GM21825 (cell line): ENCODE results near the gene SLC39A12.
A peak's percentile ranks its signal among the peaks of the same experiment; 100 is the strongest.
"Not testable (repeated sequence)": the region's sequence is repeated elsewhere in the genome, so short reads cannot be mapped to it uniquely, and the experiment has no call there.

Experiments used
- ATAC-seq: cut with Tn5 transposase; IDR thresholded peaks from one replicate; pipeline ENCODE4 v1.9.1; 2021; ENCODE audit warnings: mild to moderate bottlenecking, moderate library complexity; ENCODE audit not compliant: unreplicated experiment

Gene SLC39A12

DNA sequence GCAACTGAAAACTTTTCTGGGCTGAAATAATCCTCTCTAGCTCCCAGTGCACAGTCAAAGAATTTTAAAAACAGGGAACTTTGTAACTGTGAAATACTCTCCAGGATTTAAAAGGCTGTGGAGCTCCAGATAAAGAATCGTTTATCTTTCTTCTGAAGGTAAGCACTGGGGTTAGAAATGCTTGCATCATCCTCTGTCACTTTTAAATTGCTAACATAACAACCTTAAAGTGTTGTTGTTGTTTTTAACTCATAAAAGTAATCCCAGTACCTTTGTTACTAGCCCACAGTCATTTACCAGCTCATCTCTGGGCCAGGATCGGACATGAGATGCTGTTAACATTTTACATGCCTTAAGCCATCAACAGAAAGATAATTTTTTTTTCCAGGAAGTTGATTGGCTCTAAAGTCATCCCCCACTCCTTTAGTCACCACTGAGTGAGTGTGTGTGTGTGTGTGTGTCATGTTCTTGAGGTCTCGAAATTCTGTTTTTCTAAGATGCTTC is at the start of gene SLC39A12:
TSS of gene SLC39A12 (plus strand) at position 51 of the 504 bp plus-strand sequence. CDS start 1,359 bp downstream, outside the sequence.
- no peak for ATAC-seq

GRCh38 chr10:17904564-17904963 is 47.2 kb upstream of the SLC39A12 start:
- ATAC-seq, result no peak

DNA sequence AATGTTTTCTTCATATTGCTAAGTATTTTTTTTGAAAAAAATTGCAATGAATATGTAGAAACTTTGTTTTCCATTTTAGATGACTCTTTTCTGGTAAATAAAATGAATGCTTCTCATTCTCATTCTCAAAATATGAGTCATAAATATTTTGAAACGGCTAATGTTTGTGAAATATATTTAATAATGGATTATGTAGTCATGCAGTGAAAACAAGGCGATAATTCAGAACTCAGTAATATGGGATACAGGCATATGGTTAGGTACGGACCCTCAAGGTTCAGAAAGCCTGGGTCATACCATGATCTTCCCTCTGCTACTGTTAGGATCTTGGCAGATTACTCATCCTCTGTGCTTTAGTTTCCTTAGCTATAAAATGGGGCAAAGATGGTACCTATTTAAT is 46.2 kb upstream of the SLC39A12 start:
- no peak for ATAC-seq

DNA sequence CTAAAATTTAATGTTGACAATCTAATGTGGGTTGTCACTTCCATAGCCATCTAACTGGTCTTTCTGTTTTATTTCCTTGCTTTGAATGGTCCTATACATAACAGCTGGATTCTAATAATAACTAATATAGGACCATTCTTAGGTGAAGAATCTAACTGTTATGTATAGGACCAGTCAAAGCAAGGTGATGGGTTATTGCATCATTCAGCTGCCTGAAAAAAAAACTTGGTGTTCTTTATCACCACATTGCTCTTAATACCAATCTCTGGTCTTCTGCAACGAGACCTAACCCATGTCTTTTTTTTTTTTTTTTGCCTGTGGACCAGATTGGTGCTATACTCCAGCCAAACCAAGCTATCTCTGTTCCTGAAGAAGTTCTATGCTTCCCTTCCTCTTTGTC is 45.7 kb upstream of the SLC39A12 start:
- no peak for ATAC-seq

DNA sequence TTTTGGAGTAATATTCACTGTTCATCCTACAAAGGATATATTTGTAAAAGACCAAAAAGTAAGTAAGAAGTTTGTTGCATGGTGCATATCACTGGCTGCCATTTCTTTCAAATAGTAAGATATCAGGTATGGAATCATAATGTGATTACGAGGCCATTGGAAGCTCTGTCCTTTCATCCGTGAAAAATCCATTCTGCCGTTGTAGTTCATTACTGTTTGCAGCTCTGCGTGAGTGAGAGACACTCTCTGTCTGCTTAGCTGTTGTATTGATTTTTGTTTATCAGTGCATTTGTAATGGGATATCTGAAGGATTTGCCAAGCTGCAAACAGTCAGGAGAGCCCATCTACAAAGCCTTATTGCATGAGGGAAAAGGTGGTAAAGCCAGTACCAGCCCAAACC is 44.1 kb upstream of the SLC39A12 start:
- no peak for ATAC-seq

- peak; percentile 77 for ATAC-seq
Observed at GRCh38 chr10:17910125-17910789, 41.5 kb upstream of the SLC39A12 start.

GRCh38 chr10:17912754-17913153 is 39.0 kb upstream of the SLC39A12 start:
- no peak for ATAC-seq

GRCh38 chr10:17913604-17914003 is 38.1 kb upstream of the SLC39A12 start:
- no peak for ATAC-seq

DNA sequence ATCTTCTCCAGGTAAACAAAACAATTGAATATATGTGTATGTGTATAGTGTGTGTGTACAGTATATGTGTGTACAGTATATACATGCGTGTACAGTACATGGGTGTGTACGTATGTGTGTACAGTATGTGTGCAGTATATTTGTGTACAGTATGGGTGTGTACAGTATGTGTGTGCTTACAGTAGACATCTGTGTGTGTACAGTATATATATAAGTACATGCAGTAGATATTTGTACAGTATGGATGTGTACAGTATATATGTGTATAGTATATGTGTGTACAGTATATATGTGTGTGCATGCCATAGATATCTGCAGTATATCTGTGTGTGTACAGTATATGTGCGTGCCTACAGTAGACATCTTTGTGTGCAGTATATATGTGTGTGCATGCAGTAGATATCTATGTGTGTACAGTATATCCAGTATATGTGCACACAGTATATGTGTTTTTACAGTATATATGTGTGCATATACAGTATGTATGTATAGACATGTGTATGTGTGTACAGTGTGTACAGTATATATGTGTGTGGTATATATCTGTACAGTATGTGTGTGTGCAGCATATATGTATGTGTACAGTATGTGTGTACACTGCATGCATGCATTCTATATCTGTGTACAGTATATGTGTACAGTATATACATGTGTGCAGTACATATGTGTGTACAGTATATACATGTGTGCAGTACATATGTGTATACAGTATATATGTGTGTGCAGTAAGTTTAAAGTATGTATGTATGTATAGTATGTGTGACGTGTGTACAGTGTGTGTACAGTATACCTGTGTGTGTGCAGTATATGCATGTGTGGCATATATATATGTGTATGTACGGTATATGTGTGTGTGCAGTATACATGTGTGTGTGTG is 37.3 kb upstream of the SLC39A12 start:
- no peak for ATAC-seq

DNA sequence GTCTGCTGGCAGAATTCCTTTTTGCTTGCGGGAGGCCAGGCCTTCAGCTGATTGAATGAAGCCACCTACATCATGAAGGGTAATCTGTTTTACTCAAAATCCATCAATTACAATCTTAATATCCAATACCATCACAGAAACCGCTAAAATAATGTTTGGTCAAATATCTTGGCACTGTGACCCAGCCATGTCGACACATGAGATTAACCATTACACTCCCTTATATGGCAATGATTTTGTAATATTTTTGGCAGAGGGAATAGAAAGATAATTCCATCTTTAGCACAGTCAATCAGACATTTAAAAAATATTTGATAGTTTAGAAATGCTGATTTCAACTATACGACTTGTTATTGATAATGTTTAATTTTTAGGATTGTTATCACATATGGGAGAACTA is 36.5 kb upstream of the SLC39A12 start:
- ATAC-seq, result no peak

DNA sequence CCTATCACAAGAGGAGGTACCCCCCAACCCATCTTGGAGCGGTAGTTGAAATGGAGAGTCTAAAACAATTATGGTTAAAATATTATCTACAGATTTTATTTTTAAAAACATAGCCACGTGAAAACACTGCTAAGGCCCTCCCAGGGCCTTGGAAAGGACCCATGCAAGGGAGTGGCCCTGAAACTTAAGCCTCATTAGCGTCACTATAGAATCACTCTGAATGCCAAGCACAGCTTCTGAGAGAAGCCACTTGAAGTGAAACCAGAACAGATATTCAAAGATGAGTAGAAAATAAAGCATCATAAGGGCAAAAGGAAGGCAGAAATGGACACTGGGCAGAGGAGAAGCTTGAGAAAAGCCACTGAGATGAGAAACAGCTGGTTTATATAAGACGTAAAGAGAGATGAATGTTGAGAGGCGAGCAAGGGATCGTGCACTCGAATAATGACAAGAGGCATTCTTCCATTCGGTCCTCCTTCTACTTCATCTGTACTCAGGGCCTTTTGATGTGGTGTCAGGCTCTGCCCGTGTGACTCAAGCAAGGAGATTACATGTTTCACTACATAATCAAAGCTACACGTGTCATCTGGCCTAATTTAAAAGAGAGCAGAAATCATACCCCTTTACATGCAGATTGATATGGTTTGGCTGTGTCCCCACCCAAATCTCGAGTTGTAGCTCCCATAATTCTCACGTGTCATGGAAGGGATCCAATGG is 33.4 kb upstream of the SLC39A12 start:
- ATAC-seq, result no peak

DNA sequence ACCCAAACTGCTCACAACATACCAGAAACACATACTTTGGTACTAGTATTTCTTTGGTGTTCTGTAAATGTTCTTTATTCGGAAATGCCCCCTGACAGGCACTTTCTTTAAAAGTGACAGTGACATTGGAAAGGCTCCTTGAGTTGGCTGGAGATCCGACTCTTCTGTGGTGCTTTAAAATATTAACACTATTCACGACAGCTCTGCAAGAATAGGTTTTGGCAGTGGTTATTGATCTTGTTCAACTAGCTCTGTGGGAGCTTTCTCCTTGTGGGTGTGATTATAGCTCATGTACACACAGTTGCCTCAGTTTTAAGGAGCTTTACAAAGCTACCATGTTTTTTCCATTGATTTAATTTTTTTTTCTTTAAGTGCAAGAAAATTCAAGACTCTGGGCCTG is 30.3 kb upstream of the SLC39A12 start:
- ATAC-seq, result no peak

DNA sequence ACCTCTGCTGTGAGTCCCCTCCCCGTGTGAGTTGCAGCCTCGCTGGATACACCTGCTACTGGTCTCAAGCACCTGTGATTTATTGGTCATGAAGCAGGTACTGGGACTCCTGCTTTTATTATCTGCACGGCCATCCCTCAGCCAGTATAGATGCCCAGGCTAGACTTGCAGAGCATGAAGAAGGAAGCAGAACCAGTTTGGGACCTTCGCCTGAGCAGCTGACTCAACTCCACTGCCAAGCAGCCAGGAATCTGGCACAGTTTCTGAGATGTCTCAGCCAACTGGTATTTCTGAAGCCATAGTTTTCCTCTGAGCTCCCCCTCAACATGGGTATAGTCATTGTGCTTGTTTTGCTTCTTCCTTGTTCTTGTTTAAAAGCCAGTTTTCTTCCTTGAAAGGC is 28.0 kb upstream of the SLC39A12 start:
- ATAC-seq, result no peak

DNA sequence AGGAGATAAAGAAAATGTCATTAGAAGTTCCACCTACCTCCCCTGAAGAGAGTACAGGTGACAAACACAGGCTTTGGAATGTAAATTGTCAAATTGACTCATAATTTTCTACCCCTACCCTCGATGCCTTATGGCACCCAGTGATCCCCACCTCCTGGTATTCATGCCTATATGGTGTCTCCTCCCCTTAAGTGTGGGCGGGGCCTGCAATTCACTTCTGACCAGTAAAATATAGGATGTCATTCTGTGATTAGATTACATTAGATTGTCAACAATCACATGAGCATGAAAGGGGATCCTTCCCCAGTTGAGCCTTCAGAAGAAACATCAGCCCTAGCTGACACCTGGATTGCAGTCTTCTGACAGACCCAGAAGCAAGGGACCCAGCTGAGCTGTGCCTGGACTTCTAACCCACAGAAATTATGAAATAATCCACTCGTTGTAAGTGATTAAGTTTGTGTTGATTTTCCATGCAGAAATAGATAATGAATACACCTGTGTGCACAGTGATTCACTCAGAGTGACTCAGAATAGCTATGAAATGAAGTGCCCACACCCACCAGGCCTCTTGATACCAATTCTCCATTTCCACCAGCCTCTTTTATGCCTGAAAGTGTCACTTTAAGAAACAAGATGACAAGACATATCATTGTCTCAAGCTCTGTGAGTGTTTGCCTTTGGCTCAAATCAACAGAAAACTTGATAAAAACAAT is 8.5 kb upstream of the SLC39A12 start:
- ATAC-seq, result no peak

GRCh38 chr10:17950269-17950668 is 1.4 kb upstream of the SLC39A12 start:
- not testable (repeated sequence) for ATAC-seq

- ATAC-seq, result no peak
Observed at GRCh38 chr10:17950726-17951125, 992 bp upstream of the SLC39A12 start.

- ATAC-seq, result not testable (repeated sequence)
Observed at GRCh38 chr10:17954372-17954771, 2.7 kb downstream of the SLC39A12 start.

DNA sequence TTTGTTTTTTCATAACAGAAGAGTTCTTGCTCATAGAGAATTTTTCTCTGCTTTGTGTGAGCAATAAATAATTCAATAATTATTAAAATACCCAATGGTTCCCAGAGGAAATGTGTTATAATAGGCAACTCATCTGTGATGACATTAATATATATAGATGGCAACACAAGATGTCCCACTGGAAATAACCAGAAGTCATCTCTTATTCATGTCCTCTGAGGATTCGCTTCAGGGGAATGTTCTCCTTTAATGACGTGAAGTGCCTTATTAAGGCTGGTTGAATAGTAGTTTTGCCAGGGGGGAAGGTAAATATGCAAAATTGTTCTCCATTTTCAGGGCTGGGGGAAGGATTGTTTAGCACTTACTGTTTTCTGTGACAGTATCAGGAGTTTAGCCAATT is 3.1 kb downstream of the SLC39A12 start:
- ATAC-seq, result no peak

GRCh38 chr10:17958049-17958448 is 6.3 kb downstream of the SLC39A12 start:
- ATAC-seq, result no peak

DNA sequence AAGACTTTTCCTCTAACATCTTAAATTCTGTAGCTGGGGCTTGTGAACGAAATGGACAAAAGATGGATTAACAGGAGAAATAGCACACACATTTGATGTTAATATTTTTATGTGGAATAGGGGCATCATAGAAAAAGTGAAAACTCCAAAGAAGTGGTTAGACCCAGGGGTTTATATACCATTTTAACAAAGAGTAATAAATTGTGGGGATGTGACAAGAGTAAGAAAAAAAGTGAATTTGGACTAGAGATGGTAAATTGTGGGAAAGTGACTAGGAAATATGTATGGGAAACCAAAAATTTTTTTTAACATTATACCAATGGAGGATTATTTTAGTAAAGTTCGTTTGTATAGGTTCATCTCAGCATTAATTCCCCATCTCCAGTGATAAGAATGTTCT is 8.2 kb downstream of the SLC39A12 start:
- ATAC-seq, result no peak
